ENCODE measurements around the gene PTPRCAP. TPM values are rescaled to one million over a fixed set of nuclear protein-coding genes. Genes with fewer than 3 reads are reported as not detected.

Gene PTPRCAP
- total RNA-seq, 4 donors from 2014 or later = 13.2 to 78.9 (median 53.9) TPM

DNA sequence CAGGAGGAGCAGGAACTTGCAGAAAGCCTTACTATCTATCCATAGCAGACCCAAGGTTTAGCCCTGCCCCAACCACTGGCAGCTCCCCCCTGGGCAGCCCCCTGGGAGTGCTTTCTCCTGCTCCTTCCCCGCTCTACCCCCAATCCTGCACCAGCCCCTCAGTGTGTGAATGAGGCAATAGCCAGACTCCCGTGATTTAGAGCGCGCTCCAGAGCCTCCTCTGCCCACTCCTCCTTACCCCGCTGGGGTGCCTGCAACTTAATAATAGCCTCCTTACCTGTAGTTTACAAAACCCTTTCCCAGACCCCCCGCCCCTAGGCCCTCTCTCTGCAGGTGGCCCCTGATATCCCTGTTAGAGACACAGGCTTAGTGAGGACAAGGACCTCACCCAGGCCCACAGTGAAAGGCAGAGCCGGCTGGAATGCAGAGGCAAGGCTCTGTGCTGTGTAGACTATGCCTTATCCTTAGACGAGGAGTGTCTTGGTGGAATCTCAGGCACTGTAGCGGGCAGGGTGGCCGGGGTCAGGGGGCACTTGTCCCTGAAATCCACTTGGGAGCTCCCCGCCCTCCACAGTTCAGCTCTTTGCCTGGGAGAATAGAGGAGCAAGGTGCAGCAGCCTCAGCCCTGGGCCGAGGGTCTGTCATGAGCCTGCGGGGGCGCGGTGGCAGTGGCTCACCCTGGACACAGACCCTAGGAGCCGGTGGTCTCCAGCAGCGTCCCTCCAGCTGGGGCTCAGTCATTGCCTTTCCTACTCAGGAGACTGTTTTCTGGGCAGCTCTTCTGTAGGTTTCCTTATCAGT is 26.3 kb downstream of the PTPRCAP start:
- TF ChIP-seq POLR2A (IDR thresholded peaks at IDR 0.05) (no peak), POLR2AphosphoS5 (IDR thresholded peaks at IDR 0.05) (no peak)
- TF ChIP-seq, protein P1, sequence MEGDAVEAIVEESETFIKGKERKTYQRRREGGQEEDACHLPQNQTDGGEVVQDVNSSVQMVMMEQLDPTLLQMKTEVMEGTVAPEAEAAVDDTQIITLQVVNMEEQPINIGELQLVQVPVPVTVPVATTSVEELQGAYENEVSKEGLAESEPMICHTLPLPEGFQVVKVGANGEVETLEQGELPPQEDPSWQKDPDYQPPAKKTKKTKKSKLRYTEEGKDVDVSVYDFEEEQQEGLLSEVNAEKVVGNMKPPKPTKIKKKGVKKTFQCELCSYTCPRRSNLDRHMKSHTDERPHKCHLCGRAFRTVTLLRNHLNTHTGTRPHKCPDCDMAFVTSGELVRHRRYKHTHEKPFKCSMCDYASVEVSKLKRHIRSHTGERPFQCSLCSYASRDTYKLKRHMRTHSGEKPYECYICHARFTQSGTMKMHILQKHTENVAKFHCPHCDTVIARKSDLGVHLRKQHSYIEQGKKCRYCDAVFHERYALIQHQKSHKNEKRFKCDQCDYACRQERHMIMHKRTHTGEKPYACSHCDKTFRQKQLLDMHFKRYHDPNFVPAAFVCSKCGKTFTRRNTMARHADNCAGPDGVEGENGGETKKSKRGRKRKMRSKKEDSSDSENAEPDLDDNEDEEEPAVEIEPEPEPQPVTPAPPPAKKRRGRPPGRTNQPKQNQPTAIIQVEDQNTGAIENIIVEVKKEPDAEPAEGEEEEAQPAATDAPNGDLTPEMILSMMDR (IDR thresholded peaks at IDR 0.05) = no peak
- Histone ChIP-seq H3K4me3 (no peak overlapping the region), H3K27ac (no peak overlapping the region), H3K9me3 (no peaks in the 10 kb centered on the region), H3K27me3 (peaks cover 38% of the 10 kb centered on the region), H3K36me3 (no peaks in the 10 kb centered on the region), H3K4me1 (peaks cover 0 to 26% (median 17%) of the 10 kb centered on the region in 4 donors)
- intact Hi-C loops (cut with DNase I; ENCODE audit: low total_unique reads) (no loop called here), in situ Hi-C loops (cut with MboI; ENCODE audit: low pct_ligation_motif_present in 1 of 4, low pct_unique_long_range_greater_than_20kb in 1 of 4, low sequenced_read_pairs in 3 of 4) (no loop called here)
- 78% methylated on average over 17 of the region's 17 CpGs; no CpG with 5 or more reads in 1 of the 2 donors for whole genome bisulfite sequencing, 2 donors (ENCODE audit: low coverage in 1 of 2)
- no peak for DNase-seq

DNA sequence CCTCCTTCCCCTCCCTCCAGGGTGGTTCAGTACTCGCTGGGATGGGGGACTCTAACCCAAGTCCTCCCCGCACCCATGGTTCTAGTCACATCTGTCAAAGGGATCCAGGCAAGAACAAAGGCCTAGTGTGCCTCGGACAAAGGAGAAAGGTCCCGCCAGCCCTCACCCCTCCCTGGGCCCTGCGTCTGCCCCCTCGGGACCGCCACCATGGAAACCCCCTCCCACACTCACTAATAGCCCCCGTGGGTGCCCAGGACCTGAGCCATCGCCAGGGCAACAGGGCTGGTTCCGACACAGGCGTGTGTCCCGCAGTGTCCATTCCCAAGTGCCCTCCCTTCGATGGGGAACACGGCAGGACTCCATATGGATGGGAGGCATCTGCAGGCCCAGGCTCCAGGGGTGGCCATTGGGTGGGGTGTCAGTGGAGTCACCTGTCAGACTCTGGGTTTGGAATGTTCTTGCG is 27.1 kb downstream of the PTPRCAP start:
- H3K27ac ChIP-seq = peak overlapping the region in 1 of 4 donors; percentile 77
- WGBS, 2 donors (ENCODE audit: low coverage in 1 of 2) = 62% methylated on average over 15 of the region's 15 CpGs; no CpG with 5 or more reads in 1 of the 2 donors
- no peak for DNase-seq

GRCh38 chr11:67409781-67410368 is 27.6 kb downstream of the PTPRCAP start:
- peak overlapping the region; percentile 61 to 77 (median 68) for H3K27ac ChIP-seq
- H3K36me3 ChIP-seq = no peaks in the 10 kb centered on the region
- in situ Hi-C loops (cut with MboI; ENCODE audit: low pct_ligation_motif_present in 1 of 4, low pct_unique_long_range_greater_than_20kb in 1 of 4, low sequenced_read_pairs in 3 of 4) (no loop called here), intact Hi-C loops (cut with DNase I; ENCODE audit: low total_unique reads) (no loop called here)
- peak; percentile 80 for DNase-seq
- no peaks in the 10 kb centered on the region for H3K9me3 ChIP-seq
- peaks cover 0 to 15% (median 5%) of the 10 kb centered on the region in 4 donors for H3K4me1 ChIP-seq
- peak overlapping the region in 2 of 4 donors; percentile 9 to 18 for H3K4me3 ChIP-seq
- TF ChIP-seq POLR2A (IDR thresholded peaks at IDR 0.05) (no peak), EP300 (IDR thresholded peaks at IDR 0.05; ENCODE audit: low read depth) (no peak), POLR2AphosphoS5 (IDR thresholded peaks at IDR 0.05) (no peak)
- TF ChIP-seq, protein P1 (IDR thresholded peaks at IDR 0.05) = no peak
- WGBS, 2 donors (ENCODE audit: low coverage in 1 of 2) = 28% methylated on average over 12 of the region's 13 CpGs; no CpG with 5 or more reads in 1 of the 2 donors
- peaks cover 32% of the 10 kb centered on the region for H3K27me3 ChIP-seq

More for the DNA sequence above, 27.1 kb downstream of the PTPRCAP start:
- in situ Hi-C loops (cut with MboI; ENCODE audit: low pct_ligation_motif_present in 1 of 4, low pct_unique_long_range_greater_than_20kb in 1 of 4, low sequenced_read_pairs in 3 of 4) (no loop called here), intact Hi-C loops (cut with DNase I; ENCODE audit: low total_unique reads) (no loop called here)
- H3K36me3 ChIP-seq = no peaks in the 10 kb centered on the region
- no peak overlapping the region for H3K4me3 ChIP-seq
- peaks cover 38% of the 10 kb centered on the region for H3K27me3 ChIP-seq
- no peaks in the 10 kb centered on the region for H3K9me3 ChIP-seq
- peaks cover 0 to 20% (median 11%) of the 10 kb centered on the region in 4 donors for H3K4me1 ChIP-seq
- TF ChIP-seq POLR2A (IDR thresholded peaks at IDR 0.05) = no peak
- TF ChIP-seq, protein P1 (IDR thresholded peaks at IDR 0.05) = no peak
- TF ChIP-seq POLR2AphosphoS5 (IDR thresholded peaks at IDR 0.05) = no peak
- no peak for TF ChIP-seq EP300 (IDR thresholded peaks at IDR 0.05; ENCODE audit: low read depth)

DNA sequence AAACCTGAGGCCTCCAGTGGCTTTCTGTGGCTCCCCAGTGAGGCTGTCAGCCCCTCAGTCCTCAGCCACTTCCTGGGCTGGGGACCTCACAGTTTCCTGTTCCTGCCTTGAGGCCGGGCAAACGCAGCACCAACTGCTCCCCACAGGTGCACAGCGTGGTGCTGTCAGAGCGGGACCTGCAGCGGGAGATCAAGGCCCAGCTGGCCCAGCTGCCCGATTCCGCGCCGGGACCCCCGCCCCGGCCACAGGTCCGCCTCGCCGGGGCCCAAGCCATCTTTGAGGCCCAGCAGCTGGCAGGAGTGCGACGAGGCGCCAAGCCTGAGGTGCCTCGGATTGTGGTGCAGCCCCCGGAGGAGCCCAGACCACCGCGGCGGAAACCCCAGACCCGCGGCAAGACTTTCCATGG is 28.2 kb downstream of the PTPRCAP start:
- intact Hi-C loops (cut with DNase I; ENCODE audit: low total_unique reads) = no loop called here
- DNase-seq = peak; percentile 77
- no peaks in the 10 kb centered on the region for H3K9me3 ChIP-seq
- H3K4me3 ChIP-seq = peak overlapping the region in 2 of 4 donors; percentile 9 to 18
- H3K27me3 ChIP-seq = peaks cover 26% of the 10 kb centered on the region
- in situ Hi-C loops (cut with MboI; ENCODE audit: low pct_ligation_motif_present in 1 of 4, low pct_unique_long_range_greater_than_20kb in 1 of 4, low sequenced_read_pairs in 3 of 4) = no loop called here
- H3K36me3 ChIP-seq = no peaks in the 10 kb centered on the region
- WGBS, 2 donors (ENCODE audit: low coverage in 1 of 2) = 71% methylated on average over 24 of the region's 24 CpGs; no CpG with 5 or more reads in 1 of the 2 donors
- TF ChIP-seq POLR2AphosphoS5 (IDR thresholded peaks at IDR 0.05) (peak in 1 of 3 donors; percentile 36), EP300 (IDR thresholded peaks at IDR 0.05; ENCODE audit: low read depth) (no peak)
- H3K27ac ChIP-seq = peak overlapping the region; percentile 61 to 77 (median 68)
- peaks cover 0 to 12% (median 3%) of the 10 kb centered on the region in 4 donors for H3K4me1 ChIP-seq

All from transverse colon (tissue), 4 donors.